NCI-H146 treated with DMSO at 0.1 percent for 48 hours (cell line): Measurements from ENCODE around the gene WDR36.

Experiments
- DNase-seq: peaks from one replicate; lab custom pipeline; 2025; ENCODE audit not compliant: unreplicated experiment; lab: John Stamatoyannopoulos, UW

WDR36 gene

DNA sequence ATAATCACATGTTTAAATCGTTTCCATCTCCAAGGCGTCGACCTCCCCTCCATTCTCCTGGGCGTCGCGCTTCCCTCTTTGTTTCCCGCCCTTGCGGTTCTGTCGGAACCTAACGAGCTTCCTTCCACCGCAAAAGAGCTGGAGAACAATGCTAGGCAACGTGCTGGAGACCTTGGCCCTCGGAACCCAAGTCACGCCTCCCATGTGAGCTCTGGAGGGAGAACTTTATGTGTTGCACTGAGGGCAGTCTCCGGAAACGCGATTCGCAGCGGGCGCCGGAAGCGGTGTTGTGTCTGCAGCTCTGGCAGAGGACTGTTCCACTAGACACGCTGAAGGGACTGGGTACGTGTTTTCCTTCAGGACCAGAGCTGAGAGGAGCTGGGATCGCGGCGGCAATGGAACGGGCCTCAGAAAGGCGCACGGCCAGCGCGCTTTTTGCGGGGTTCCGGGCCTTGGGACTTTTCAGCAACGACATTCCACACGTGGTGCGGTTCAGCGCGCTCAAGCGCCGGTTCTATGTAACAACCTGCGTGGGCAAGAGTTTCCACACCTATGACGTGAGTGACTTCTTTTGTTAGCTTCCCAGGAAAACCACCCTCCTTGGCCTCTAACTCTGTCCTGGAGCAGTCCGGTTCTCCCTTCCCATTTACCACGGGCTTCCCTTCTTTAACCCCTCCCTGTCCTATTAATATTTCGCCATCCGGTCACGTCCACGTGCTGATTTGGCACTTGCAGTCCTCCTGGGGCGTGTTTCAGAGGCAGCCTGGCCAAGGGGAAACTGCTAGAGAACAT, at the start of gene WDR36:
WDR36 (plus strand) TSS at position 287 of the 792 bp plus-strand sequence; CDS start at position 396, 109 bp downstream.
- DNase-seq, result peak; percentile 74

DNA sequence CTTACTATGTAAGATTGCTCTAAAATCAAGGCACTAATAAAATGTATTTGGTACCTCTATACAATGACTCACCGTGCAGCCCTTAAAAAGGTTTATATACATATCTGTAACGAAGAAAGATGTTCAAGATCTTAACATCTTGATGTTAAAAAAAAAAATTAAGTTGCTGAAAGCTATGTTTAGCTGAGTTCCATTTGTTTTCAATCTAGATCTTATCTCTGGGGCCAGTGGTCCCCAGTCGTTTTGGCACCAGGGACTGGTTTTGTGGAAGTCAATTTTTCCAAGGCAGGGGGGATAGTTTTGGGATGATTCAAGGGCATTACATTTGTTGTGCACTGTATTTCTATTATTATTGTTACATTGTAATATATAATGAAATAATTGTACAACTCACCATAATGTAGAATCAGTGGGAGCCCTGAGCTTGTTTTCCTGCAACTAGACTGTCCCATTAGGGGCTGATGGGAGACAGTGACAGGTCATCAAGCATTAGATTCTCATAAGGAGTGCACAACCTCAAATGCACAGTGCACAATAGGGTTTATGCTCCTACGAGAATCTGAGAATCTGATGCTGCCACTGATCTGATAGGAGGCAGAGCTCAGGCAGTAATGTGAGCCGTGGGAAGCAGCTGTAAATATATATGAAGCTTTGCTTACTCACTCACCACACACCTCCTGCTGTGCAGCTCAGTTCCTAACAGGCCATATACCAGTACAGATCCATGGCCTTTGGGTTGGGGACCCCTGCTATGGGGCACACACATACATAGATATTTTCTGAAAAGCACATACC, 48.2 kb upstream of the WDR36 start:
- no peak for DNase-seq

DNA sequence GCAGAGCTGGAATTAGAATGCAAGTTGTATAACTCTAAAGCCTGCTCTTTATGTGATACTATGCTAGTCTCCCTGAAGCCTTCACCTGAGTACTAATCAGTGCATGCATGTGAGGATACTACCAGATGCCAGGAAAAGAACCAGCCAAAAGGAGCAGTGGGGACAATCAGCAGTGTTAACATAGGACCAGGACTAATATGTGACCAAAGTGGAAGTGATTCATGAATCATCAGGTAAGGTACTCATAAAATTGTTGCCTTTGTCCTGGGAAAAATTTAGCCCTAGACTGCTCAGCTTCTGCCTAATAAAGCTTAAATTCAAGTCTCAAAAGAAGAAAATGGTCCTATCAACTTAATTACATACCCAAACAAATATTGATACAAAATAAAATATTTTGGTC, 34.1 kb upstream of the WDR36 start:
- DNase-seq, result no peak

DNA sequence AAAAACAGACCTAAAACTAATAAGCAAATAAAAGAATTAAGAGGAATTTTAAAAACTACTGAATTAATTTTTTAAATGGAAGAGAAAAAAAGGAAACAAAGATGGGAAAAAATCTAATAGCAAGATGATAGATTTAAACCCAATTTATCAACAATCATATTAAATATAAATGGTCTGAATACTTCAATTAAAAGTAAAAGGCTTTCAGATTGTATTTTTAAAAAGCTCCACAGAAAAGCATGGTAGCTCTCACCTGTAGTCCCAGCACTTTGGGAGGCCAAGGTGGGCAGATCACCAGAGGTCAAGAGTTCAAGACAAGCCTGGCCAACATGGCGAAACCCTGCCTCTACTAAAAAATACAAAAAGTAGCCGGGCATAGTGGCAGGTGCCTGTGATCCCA, 32.0 kb upstream of the WDR36 start:
- no peak for DNase-seq

DNA sequence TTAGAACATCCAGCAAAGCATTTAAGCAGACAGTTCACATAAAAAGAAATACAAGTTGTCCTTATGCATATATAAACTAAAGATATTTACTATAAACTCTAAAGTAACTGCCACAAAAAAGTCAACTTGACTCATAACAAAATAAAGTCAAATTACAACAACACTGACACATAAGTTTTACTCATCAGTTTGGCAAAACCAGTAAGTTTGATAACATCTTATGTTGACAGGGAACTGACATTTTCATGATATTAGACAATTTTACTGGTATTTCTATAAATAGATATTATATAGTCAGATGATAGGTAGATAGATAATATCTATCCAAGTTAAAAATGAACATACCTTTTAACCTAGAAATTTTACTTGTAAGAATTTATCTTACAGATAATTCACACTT, 30.5 kb upstream of the WDR36 start:
- no peak for DNase-seq

DNA sequence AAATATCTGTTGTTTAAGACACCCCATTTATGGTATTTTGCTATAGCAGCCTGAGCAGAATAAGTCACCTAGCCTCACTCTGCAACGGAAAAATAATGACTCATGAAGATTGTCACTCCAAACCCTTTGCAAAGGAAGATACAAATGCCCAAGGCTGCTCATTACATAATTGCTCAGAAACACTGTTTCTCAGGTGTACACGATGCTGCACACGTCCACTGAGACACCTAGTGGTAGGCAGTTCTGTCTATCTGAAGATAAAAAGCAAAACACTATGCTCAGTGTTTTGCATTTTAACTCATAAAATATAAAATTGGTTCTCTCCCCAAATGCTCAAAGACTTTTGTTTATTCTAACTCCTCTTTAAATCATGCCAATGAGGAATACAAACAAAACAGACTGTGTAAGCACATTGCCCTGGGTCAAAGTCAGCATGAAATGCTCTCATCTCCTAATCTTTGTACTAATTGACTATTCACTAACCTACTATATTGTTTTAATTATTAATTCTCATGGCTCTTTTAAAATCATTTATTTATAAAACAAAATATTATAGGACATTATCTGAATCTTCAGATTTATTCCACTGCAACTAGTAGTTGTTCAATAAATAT, 28.3 kb upstream of the WDR36 start:
- no peak for DNase-seq

DNA sequence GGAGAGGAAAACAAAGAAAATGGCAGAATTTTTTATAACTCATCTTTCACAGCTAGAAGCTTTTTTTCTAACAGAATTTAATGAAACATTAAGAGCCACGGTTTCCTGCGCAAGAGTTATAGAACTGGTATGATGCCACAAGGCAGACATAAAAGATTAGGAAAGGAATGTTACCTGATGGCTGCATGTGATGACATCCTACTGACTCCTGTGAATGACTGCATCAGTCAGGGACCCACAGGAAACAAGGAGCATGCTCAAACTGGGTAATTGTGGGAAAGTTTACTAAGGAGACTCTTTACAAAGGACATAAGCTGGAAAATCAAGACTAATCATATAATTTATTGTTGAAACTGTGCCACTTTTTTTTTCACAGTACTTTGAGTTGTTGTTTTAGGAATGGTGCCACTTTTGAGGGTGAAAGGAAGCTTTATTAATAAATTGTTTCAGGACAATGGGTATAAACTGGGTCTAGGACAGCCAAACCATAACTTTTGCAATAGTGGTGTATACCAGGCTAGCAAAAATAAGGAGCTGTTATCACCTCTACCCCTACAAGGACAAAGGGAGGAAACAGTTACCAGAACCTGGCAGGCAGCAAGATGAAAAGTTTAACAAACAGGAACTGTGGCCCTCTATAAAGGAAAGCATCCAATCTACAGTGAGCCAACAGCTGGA, 25.7 kb upstream of the WDR36 start:
- DNase-seq, result no peak

DNA sequence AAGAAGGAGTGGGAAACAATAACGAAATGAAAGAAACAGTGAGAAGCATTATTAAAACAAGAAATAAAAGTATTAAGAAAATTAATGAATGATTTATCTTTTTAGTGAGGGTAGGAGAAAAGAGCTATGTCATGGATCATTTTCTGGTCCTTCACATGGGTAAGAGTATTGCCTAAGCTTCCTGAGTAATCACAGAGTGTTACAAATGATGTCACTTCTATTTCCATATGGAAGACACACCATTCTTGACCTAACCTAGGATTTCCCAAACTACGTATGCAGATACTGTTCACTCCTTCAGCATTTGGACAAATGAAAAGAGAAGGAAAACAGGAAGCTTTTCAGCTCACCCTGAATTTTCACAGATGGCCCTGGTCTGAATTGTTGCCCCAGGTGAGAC, 23.9 kb upstream of the WDR36 start:
- no peak for DNase-seq

DNA sequence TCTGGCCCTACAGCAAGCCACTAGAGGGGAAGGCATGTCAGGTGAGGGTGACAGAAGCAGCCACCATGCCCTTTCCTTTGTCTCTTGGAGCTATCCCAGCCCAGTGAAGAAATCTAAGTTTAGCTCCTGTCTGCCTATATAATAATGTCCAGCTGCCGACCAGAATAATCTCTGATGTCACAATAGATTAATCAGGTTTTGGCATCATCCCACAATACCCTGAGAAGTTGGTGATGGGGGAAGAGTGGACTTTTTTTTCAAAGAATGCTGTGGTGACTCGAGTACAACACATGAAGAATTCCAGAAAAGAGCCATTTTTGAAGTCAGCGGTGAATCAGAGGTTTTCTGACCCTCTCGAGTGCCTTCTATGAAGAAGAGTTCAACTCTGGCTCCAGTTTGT, 22.3 kb upstream of the WDR36 start:
- DNase-seq, result no peak

DNA sequence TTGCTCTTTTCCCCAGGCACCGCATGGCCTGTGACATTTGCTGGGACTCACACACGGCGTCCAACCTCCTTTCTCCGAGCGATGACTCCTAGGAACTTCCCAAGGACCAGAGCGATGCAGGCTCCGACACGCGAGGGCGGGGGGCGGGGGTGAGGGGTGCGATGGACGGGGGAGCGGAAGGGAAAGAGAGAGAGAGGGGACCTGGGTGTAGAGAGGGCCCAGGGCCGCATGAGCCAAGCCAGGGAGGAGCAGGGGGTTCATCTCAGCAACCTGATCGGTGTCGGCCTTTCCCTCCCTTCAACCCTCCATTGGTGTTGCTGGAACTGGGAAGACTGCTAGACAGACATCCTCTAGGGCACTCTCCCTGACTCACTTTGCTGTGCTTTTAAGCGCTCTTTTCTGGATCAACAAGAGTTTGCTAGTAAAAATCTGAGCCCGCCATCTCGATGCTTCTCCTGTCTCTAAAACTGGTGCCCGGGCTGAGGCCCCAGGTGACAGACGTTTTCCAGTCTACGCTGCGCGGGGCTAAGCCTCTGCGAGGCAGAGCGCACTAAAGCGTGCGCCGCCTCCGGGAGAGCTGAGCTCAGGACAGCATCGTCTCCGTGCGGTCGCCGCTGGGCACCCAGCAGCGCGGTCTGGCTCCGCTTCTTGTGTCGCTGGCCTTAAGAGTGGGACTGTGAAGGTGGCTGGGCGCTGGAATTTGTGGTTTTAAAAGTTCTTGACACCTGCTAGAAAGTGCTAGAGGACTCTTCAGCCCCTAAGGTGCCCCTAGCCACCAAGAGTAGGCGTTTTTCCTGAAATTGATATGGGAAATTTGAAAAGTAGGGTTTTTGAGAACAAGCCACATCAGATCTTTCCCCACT, 21.6 kb upstream of the WDR36 start:
- DNase-seq, result no peak

DNA sequence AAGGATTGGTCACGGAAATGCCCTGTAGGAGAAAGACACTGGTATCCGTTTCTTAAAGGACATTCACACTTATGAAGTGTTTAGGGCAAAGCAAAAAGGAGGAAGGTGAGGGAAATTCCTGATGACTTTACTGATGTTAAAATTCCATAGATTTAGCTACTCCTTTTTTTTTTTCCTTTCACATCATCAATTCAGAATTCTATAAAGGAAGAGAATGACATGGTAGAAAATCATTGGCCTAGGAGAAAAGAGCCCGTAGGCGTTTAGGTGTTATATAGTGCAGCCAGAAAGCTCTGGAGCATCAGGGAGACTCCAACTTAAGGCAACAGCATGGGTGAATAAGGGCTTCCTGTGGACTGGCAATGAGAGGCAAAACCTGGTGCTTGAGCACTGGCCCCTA, 20.7 kb upstream of the WDR36 start, which contains the start of gene TSLP:
TSLP (plus strand) TSS at position 301 of the 400 bp plus-strand sequence. CDS start 178 bp downstream, outside the sequence.
- DNase-seq, result no peak

DNA sequence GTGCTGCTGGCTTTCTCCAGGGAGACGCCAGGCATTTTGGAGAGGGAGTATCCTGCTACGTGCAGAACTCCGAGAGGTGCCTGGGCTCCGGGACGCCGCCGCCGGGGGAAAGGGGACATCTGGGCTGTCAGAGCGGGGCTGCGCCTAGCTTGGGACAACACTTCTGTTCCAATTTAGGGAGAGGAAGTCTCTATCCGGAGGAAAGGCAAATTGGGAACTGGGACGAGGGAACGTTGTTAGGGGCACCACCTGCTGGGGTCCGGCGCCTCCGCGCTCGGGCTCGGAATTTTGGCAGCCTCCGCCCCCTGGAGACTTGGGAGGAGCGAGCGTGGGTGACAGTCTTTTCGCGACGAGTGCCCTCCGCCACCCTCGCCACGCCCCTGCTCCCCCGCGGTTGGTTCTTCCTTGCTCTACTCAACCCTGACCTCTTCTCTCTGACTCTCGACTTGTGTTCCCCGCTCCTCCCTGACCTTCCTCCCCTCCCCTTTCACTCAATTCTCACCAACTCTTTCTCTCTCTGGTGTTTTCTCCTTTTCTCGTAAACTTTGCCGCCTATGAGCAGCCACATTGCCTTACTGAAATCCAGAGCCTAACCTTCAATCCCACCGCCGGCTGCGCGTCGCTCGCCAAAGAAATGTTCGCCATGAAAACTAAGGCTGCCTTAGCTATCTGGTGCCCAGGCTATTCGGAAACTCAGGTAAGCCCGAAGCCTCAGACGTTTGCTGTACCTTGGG, 19.0 kb upstream of the WDR36 start:
- no peak for DNase-seq

DNA sequence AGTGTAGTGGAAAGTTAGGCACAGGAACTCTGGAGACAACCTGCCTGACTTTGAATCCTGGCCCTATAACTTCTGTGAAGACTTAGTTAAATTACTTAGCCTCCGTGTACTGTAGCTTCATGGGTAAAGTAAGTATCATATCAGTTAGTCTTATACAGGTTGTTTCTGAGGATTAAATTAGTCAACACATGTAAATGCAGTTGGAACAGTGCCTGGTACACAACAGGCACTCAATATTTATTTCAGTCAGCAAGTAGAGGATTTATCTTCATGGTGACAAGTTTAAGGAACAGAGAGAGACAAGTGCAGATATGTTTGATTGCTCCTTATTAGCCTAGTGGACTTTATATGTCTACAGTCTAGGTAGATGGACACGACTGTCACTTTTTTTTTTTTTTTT, 17.9 kb upstream of the WDR36 start:
- no peak for DNase-seq

DNA sequence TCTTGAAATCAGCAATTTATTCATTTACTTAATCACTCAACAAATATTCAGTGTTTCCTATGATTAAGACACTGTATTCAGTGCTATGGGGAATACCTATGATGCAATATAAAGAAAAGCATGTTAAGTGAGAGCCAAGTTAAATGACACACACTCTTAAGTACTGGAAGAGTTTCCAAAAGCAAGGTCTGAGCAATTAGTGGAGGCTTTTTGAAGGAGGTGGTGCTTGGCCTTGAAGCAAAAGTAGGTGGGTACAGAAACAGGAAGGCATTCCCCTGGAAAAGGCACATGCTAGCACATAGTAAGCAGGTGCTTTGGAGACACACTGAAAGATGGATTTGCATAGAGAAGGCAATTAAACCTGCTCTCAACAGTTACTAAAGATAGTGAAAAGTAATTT, 16.6 kb upstream of the WDR36 start:
- no peak for DNase-seq

DNA sequence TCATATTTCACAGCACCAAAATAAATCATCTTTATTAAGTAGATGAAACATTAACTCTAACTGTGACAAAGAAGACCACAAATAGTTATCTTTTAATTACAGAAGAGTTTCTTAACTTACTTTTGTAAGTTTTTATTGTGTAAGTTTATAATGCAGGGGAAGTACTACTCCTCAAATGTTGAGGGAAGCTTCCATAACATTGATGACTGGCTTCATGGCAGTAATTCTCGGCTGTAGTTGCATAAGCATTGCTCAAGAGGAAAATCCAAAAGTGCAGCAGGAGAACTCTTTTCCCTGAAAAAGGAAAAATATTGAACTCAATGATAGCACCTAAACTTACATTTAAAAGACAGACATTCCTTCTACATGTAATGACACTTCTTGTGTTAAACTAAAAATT, 16.1 kb upstream of the WDR36 start:
- DNase-seq, result no peak

DNA sequence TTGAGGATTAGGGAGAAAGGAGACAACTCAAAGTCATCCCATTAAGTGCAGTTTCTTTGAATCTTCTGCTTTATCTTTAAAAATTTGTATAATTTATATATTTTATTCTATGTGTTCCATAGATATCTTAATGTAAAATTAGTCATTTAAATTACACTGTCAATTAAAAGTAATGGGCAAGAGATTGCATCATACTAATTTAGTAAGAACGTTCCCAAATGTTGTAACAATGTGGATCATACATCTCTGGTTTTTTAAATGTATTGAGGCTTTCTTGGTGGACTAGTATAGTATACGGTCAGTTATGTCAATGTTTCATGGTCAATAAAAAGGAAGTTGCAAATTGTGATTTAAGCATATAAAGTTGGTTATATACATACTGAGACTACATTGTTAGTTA, 14.5 kb upstream of the WDR36 start:
- DNase-seq, result no peak

DNA sequence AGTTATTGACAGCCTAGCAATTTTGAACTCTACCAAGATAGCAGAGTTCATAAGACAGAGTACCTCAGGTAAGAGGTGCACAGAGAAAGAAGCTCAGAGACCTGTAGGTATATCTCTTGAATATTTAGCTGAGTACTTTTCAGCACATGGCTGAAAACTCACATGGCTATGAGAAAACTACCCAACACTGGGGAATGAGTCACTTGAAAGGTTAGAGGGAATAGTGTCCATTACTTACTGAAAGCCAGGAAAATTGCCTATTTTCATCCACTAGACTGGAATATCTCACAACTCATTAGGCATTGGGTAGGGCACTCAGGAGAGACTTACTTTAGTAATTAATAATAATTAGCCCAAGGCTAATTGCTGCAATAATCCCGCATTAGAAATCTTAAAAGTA, 12.3 kb upstream of the WDR36 start:
- DNase-seq, result no peak

DNA sequence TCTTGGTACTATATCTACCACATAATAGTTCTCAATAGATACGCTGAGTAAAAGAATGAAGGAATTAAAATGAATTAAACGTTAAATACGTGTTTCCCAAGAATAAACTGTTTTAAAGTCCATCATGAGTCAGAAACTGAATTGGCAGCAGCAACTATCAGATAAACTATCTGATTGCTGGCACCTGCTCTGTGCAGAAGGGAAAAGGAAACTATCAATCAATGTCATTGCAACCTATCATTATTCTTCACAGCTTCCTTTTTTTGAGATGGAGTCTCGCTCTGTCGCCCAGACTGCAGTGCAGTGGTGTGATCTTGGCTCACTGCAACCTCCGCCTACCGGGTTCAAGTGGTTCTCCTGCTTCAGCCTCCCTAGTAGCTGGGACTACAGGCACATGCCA, 8.8 kb upstream of the WDR36 start:
- peak; percentile 42 for DNase-seq

DNA sequence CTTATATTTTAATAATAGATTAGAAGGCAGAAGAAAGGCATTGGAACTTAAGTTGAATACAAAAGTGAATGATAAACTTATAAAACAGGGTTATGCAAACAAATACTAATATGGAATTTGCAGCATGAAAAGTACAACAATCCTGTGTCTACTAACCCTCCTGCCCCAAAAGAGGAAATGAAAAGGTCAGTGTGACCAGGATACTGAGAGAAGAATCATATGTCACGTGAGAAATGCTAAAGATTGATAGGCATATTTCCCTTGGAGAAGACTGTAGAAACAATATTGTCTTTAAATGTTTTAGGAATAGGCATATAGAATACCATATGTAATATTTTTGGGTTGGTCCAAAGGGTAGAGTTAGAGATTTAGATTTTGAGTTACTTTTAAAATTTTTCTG, 3.8 kb downstream of the WDR36 start:
- no peak for DNase-seq
